ENCODE measurements around the gene GPR78. TPM values are rescaled to one million over a fixed set of nuclear protein-coding genes. Genes with fewer than 3 reads are reported as not detected.

GPR78 gene
- total RNA-seq, 1 donor from 2014 or later: 0.16 TPM

DNA sequence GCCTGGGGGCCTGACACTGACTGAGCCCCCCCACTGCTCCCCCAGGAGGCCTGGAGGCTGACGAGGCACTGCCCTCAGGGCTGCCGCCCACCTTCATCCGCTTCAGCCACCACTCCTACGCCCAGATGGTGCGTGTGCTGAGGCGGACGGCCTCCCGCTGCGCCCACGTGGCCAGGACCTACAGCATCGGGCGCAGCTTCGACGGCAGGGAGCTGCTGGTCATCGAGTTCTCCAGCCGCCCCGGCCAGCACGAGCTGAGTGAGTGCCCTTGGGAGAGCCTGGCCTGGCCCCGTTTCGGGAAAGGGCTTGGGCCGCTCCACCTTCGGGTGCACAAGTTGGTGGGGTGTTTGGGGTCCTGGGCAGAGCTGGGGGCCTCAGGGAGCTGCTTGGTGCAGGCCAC, 23.7 kb downstream of the GPR78 start:
- Histone ChIP-seq H3K4me1 (ENCODE audit: insufficient read depth, low read length) (peaks cover 9% of the 10 kb centered on the region), H4K20me1 (ENCODE audit: insufficient read depth, low read length) (peaks cover 8% of the 10 kb centered on the region), H3K36me3 (ENCODE audit: insufficient read depth, low read length) (no peaks in the 10 kb centered on the region), H3K79me2 (ENCODE audit: insufficient read depth, low read length) (no peaks in the 10 kb centered on the region), H3K9me3 (ENCODE audit: insufficient read depth, low read depth, low read length) (no peaks in the 10 kb centered on the region), H3K9ac (ENCODE audit: low read length) (no peak overlapping the region), H3K27ac (ENCODE audit: low read depth, low read length) (no peak overlapping the region), H2AFZ (ENCODE audit: low read depth, low read length) (no peak overlapping the region), H3K4me3 (ENCODE audit: insufficient read depth, low read depth, low read length) (no peak overlapping the region), H3K27me3 (ENCODE audit: insufficient read depth, low read length) (peaks cover 3% of the 10 kb centered on the region), H3K4me2 (ENCODE audit: low read length) (no peak overlapping the region)
- no peak overlapping the region for H3K27ac Mint-ChIP-seq (ENCODE audit: unreplicated experiment)
- DNase-seq (ENCODE audit: low read depth) (no peak), FAIRE-seq (no peak)
- peaks cover 30% of the 10 kb centered on the region for H3K27me3 Mint-ChIP-seq (ENCODE audit: low read depth, unreplicated experiment)
- no peaks in the 10 kb centered on the region for H3K4me1 Mint-ChIP-seq (ENCODE audit: low read depth, unreplicated experiment)
- no peak for TF ChIP-seq CTCF (IDR thresholded peaks at IDR 0.05; ENCODE audit: insufficient read depth, low read depth, low read length)
- TF ChIP-seq EZH2 (IDR thresholded peaks at IDR 0.05; ENCODE audit: insufficient read depth, low read length): no peak
- H3K4me3 Mint-ChIP-seq (ENCODE audit: unreplicated experiment): no peak overlapping the region
- H3K9me3 Mint-ChIP-seq (ENCODE audit: unreplicated experiment): no peaks in the 10 kb centered on the region
- H3K36me3 Mint-ChIP-seq (ENCODE audit: low read depth, unreplicated experiment): no peaks in the 10 kb centered on the region

- no peaks in the 10 kb centered on the region for H3K4me1 ChIP-seq (ENCODE audit: insufficient read depth, low read length)
These were observed 25.1 kb downstream of the GPR78 start for GRCh38 chr4:8605289-8605688.

More at GRCh38 chr4:8605289-8605688, 25.1 kb downstream of the GPR78 start:
- H3K27me3 Mint-ChIP-seq (ENCODE audit: low read depth, unreplicated experiment): peaks cover 30% of the 10 kb centered on the region
- H3K4me3 Mint-ChIP-seq (ENCODE audit: unreplicated experiment): no peak overlapping the region
- no peak for TF ChIP-seq EZH2 (IDR thresholded peaks at IDR 0.05; ENCODE audit: insufficient read depth, low read length)
- TF ChIP-seq CTCF (IDR thresholded peaks at IDR 0.05; ENCODE audit: insufficient read depth, low read depth, low read length): no peak
- no peak overlapping the region for H3K4me3 ChIP-seq (ENCODE audit: insufficient read depth, low read depth, low read length)
- no peaks in the 10 kb centered on the region for H3K9me3 ChIP-seq (ENCODE audit: insufficient read depth, low read depth, low read length)
- H3K27ac ChIP-seq (ENCODE audit: low read depth, low read length): no peak overlapping the region
- H3K4me2 ChIP-seq (ENCODE audit: low read length): no peak overlapping the region
- H3K36me3 ChIP-seq (ENCODE audit: insufficient read depth, low read length): no peaks in the 10 kb centered on the region
- H3K4me1 Mint-ChIP-seq (ENCODE audit: low read depth, unreplicated experiment): no peaks in the 10 kb centered on the region
- H3K27ac Mint-ChIP-seq (ENCODE audit: unreplicated experiment): no peak overlapping the region
- DNase-seq (ENCODE audit: low read depth): no peak
- FAIRE-seq: no peak
- H4K20me1 ChIP-seq (ENCODE audit: insufficient read depth, low read length): peaks cover 8% of the 10 kb centered on the region
- H3K9ac ChIP-seq (ENCODE audit: low read length): no peak overlapping the region
- no peaks in the 10 kb centered on the region for H3K79me2 ChIP-seq (ENCODE audit: insufficient read depth, low read length)
- H2AFZ ChIP-seq (ENCODE audit: low read depth, low read length): no peak overlapping the region
- peaks cover 3% of the 10 kb centered on the region for H3K27me3 ChIP-seq (ENCODE audit: insufficient read depth, low read length)
- H3K36me3 Mint-ChIP-seq (ENCODE audit: low read depth, unreplicated experiment): no peaks in the 10 kb centered on the region
- H3K9me3 Mint-ChIP-seq (ENCODE audit: unreplicated experiment): no peaks in the 10 kb centered on the region
